ENCODE results near the gene SEMA4D.
"Not testable (repeated sequence)": the region's sequence is repeated elsewhere in the genome, so short reads cannot be mapped to it uniquely, and the experiment has no call there.

The SEMA4D gene

GRCh38 chr9:89347651-89348050 is 150.3 kb downstream of the SEMA4D start:
- H3K4me1 ChIP-seq: no peaks in the 10 kb centered on the region
- H3K36me3 ChIP-seq: peaks cover 75 to 98% (median 98%) of the 10 kb centered on the region in 3 donors
- intact Hi-C loops (cut with DNase I; ENCODE audit: low total_unique reads): no loop called here
- H3K27ac ChIP-seq: no peak overlapping the region
- no peak overlapping the region for H3K4me3 ChIP-seq
- DNase-seq: no peak
- H3K27me3 ChIP-seq: no peaks in the 10 kb centered on the region
- no peaks in the 10 kb centered on the region for H3K9me3 ChIP-seq
- no peak for TF ChIP-seq CTCF (IDR thresholded peaks at IDR 0.05)

GRCh38 chr9:89346696-89347095 is 151.2 kb downstream of the SEMA4D start:
- Histone ChIP-seq H3K4me1 (no peaks in the 10 kb centered on the region), H3K9me3 (no peaks in the 10 kb centered on the region), H3K4me3 (no peak overlapping the region), H3K27ac (no peak overlapping the region), H3K27me3 (no peaks in the 10 kb centered on the region), H3K36me3 (peaks cover 70 to 100% (median 98%) of the 10 kb centered on the region in 3 donors)
- intact Hi-C loops (cut with DNase I; ENCODE audit: low total_unique reads): no loop called here
- no peak for TF ChIP-seq CTCF (IDR thresholded peaks at IDR 0.05)
- DNase-seq: no peak

- intact Hi-C loops (cut with DNase I; ENCODE audit: low total_unique reads): no loop called here
- peaks cover 70 to 100% (median 98%) of the 10 kb centered on the region in 3 donors for H3K36me3 ChIP-seq
- no peaks in the 10 kb centered on the region for H3K9me3 ChIP-seq
- no peak for DNase-seq
- H3K4me1 ChIP-seq: no peaks in the 10 kb centered on the region
- H3K27me3 ChIP-seq: no peaks in the 10 kb centered on the region
- H3K4me3 ChIP-seq: no peak overlapping the region
- no peak for TF ChIP-seq CTCF (IDR thresholded peaks at IDR 0.05)
- no peak overlapping the region for H3K27ac ChIP-seq
Observed at GRCh38 chr9:89345476-89345875, 152.4 kb downstream of the SEMA4D start.

GRCh38 chr9:89343812-89344211 is 154.1 kb downstream of the SEMA4D start:
- H3K27ac ChIP-seq; H3K27me3 ChIP-seq; H3K4me3 ChIP-seq; H3K4me1 ChIP-seq; intact Hi-C loops (cut with DNase I; ENCODE audit: low total_unique reads); H3K9me3 ChIP-seq; DNase-seq: not testable (repeated sequence)
- H3K36me3 ChIP-seq: peaks cover 68 to 100% (median 98%) of the 10 kb centered on the region in 3 donors

- no peak for TF ChIP-seq CTCF (IDR thresholded peaks at IDR 0.05)
- DNase-seq: no peak
- Histone ChIP-seq H3K9me3 (no peaks in the 10 kb centered on the region), H3K27ac (no peak overlapping the region), H3K27me3 (no peaks in the 10 kb centered on the region), H3K36me3 (peaks cover 63 to 100% (median 98%) of the 10 kb centered on the region in 3 donors), H3K4me1 (no peaks in the 10 kb centered on the region), H3K4me3 (no peak overlapping the region)
- intact Hi-C loops (cut with DNase I; ENCODE audit: low total_unique reads): no loop called here
Observed at GRCh38 chr9:89342948-89343347, 155.0 kb downstream of the SEMA4D start.

- intact Hi-C loops (cut with DNase I; ENCODE audit: low total_unique reads): no loop called here
- no peak for TF ChIP-seq CTCF (IDR thresholded peaks at IDR 0.05)
- H3K27me3 ChIP-seq: no peaks in the 10 kb centered on the region
- H3K9me3 ChIP-seq: no peaks in the 10 kb centered on the region
- no peak overlapping the region for H3K27ac ChIP-seq
- no peak for DNase-seq
- H3K4me1 ChIP-seq: no peaks in the 10 kb centered on the region
- H3K36me3 ChIP-seq: peaks cover 61 to 100% (median 99%) of the 10 kb centered on the region in 3 donors
- H3K4me3 ChIP-seq: no peak overlapping the region
Observed at GRCh38 chr9:89342213-89342612, 155.7 kb downstream of the SEMA4D start.

Measured in tibial artery (tissue), 4 donors.